ENCODE data around the gene ADD1. TPM values are rescaled to one million over a fixed set of nuclear protein-coding genes. Genes with fewer than 3 reads are reported as not detected.
A peak's percentile ranks its signal among the peaks of the same experiment; 100 is the strongest.

The ADD1 gene
- total and polyA plus RNA-seq, 4 experiments from 2014 or later = 159 to 293 (median 230) TPM

GRCh38 chr4:2824329-2824835 lies 19.3 kb upstream of the ADD1 start:
- ChIA-PET CTCF (ENCODE audit: partially characterized antibody) (no interaction called here), POLR2A (ENCODE audit: partially characterized antibody) (no interaction called here)
- no peak for DNase-seq
- Histone ChIP-seq H3K27me3 (ENCODE audit: insufficient read depth, low read length) (no peaks in the 10 kb centered on the region), H3K4me1 (ENCODE audit: insufficient read depth, low read length) (peaks cover 6% of the 10 kb centered on the region), H3K9me3 (ENCODE audit: control insufficient read depth in 1 of 2, low read length in 2 of 2) (no peaks in the 10 kb centered on the region), H3K27ac (ENCODE audit: low read depth, low read length) (no peak overlapping the region), H3K4me3 (ENCODE audit: low read length in 2 of 2) (no peak overlapping the region), H3K36me3 (ENCODE audit: insufficient read depth, low read length) (peaks cover 41% of the 10 kb centered on the region)
- Mint-ChIP-seq H3K4me3 (no peak overlapping the region), H3K4me1 (peaks cover 6 to 20% (median 14%) of the 10 kb centered on the region in 4 donors), H3K9me3 (no peaks in the 10 kb centered on the region), H3K36me3 (peaks cover 14 to 45% of the 10 kb centered on the region in 2 donors), H3K27ac (no peak overlapping the region), H3K27me3 (no peaks in the 10 kb centered on the region)
- intact Hi-C loops (cut with micrococcal nuclease) = no loop called here

GRCh38 chr4:2824836-2825381 lies 18.7 kb upstream of the ADD1 start:
- Mint-ChIP-seq H3K36me3 (peaks cover 14 to 43% of the 10 kb centered on the region in 2 donors), H3K4me3 (no peak overlapping the region), H3K4me1 (peaks cover 3 to 15% (median 9%) of the 10 kb centered on the region in 4 donors), H3K27me3 (no peaks in the 10 kb centered on the region), H3K27ac (peak overlapping the region in 1 of 7 donors; percentile 73), H3K9me3 (no peaks in the 10 kb centered on the region)
- ChIA-PET POLR2A (ENCODE audit: partially characterized antibody) (no interaction called here), CTCF (ENCODE audit: partially characterized antibody) (no interaction called here)
- no peaks in the 10 kb centered on the region for H3K9me3 ChIP-seq (ENCODE audit: control insufficient read depth in 1 of 2, low read length in 2 of 2)
- DNase-seq = no peak
- no peak overlapping the region for H3K27ac ChIP-seq (ENCODE audit: low read depth, low read length)
- H3K4me3 ChIP-seq (ENCODE audit: low read length in 2 of 2) = no peak overlapping the region
- H3K36me3 ChIP-seq (ENCODE audit: insufficient read depth, low read length) = peaks cover 41% of the 10 kb centered on the region
- no peaks in the 10 kb centered on the region for H3K27me3 ChIP-seq (ENCODE audit: insufficient read depth, low read length)
- H3K4me1 ChIP-seq (ENCODE audit: insufficient read depth, low read length) = peaks cover under 1% of the 10 kb centered on the region
- intact Hi-C loops (cut with micrococcal nuclease) = no loop called here

GRCh38 chr4:2825740-2826139 lies 17.9 kb upstream of the ADD1 start:
- intact Hi-C loops (cut with micrococcal nuclease) = no loop called here
- Mint-ChIP-seq H3K27me3 (no peaks in the 10 kb centered on the region), H3K27ac (peak overlapping the region in 2 of 7 donors; percentile 36 to 73), H3K9me3 (no peaks in the 10 kb centered on the region), H3K36me3 (peaks cover 14 to 44% of the 10 kb centered on the region in 2 donors), H3K4me3 (no peak overlapping the region), H3K4me1 (peaks cover 0 to 11% (median 5%) of the 10 kb centered on the region in 4 donors)
- CTCF ChIA-PET (ENCODE audit: partially characterized antibody) = no interaction called here
- Histone ChIP-seq H3K27ac (ENCODE audit: low read depth, low read length) (no peak overlapping the region), H3K9me3 (ENCODE audit: control insufficient read depth in 1 of 2, low read length in 2 of 2) (no peaks in the 10 kb centered on the region), H3K4me1 (ENCODE audit: insufficient read depth, low read length) (no peaks in the 10 kb centered on the region), H3K27me3 (ENCODE audit: insufficient read depth, low read length) (no peaks in the 10 kb centered on the region), H3K4me3 (ENCODE audit: low read length in 2 of 2) (no peak overlapping the region), H3K36me3 (ENCODE audit: insufficient read depth, low read length) (peaks cover 41% of the 10 kb centered on the region)
- no peak for DNase-seq
- POLR2A ChIA-PET (ENCODE audit: partially characterized antibody) = no interaction called here

DNA sequence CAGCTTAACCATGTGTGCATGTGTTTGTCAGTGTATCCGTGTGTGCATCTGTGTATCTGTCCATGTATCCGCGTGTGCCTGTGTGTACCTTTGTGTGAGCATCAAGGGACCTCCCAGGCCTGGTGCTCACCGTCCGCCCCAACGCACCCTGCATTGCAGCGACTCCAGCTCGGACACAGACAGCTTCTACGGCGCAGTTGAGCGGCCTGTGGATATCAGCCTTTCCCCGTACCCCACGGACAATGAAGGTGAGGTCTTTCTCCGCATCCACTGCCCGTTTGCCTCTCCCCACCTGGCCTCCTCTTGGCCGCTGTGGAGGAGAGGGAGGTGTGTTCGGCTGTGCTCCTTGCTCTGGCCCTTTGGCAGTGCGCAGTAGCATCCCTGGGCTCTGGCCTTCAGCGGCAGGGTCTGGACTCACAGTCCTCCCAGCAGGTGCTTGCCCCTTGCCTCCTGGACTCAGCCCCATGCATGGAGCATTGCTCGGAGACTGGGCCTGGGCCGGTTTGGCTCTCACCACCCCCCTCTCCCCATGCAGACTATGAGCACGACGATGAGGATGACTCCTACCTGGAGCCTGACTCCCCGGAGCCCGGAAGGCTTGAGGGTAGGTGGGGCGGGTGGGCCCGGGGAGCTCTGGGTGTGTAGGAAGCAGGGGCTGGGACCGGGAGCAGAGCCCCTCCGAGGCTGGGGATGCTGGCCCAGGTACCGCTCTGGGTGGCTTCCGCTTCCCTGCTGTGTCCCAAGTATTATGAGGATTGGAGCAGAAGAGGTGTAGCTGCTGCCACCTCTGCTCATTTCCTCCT lies 16.4 kb upstream of the ADD1 start:
- Mint-ChIP-seq H3K4me1 (peaks cover 0 to 11% (median 4%) of the 10 kb centered on the region in 4 donors), H3K27me3 (no peaks in the 10 kb centered on the region), H3K36me3 (peaks cover 14 to 52% of the 10 kb centered on the region in 2 donors), H3K9me3 (no peaks in the 10 kb centered on the region), H3K4me3 (no peak overlapping the region), H3K27ac (peak overlapping the region in 2 of 7 donors; percentile 29 to 60)
- Histone ChIP-seq H3K9me3 (ENCODE audit: control insufficient read depth in 1 of 2, low read length in 2 of 2) (no peaks in the 10 kb centered on the region), H3K4me1 (ENCODE audit: insufficient read depth, low read length) (no peaks in the 10 kb centered on the region), H3K36me3 (ENCODE audit: insufficient read depth, low read length) (peaks cover 46% of the 10 kb centered on the region), H3K27ac (ENCODE audit: low read depth, low read length) (no peak overlapping the region), H3K4me3 (ENCODE audit: low read length in 2 of 2) (no peak overlapping the region), H3K27me3 (ENCODE audit: insufficient read depth, low read length) (no peaks in the 10 kb centered on the region)
- ChIA-PET CTCF (ENCODE audit: partially characterized antibody) (no interaction called here), POLR2A (ENCODE audit: partially characterized antibody) (no interaction called here)
- intact Hi-C loops (cut with micrococcal nuclease) = no loop called here
- no peak for DNase-seq

- H3K4me1 Mint-ChIP-seq = peaks cover 0 to 11% (median 4%) of the 10 kb centered on the region in 4 donors
- DNase-seq = no peak
- H3K27me3 ChIP-seq (ENCODE audit: insufficient read depth, low read length) = no peaks in the 10 kb centered on the region
- ChIA-PET CTCF (ENCODE audit: partially characterized antibody) (no interaction called here), POLR2A (ENCODE audit: partially characterized antibody) (interaction anchor here (1.0 kb wide), 1 partner anchor 16 kb away, joined by 3 read pairs; the partner anchor contains the start of gene ADD1)
- H3K4me1 ChIP-seq (ENCODE audit: insufficient read depth, low read length) = no peaks in the 10 kb centered on the region
- H3K36me3 Mint-ChIP-seq = peaks cover 11 to 57% of the 10 kb centered on the region in 2 donors
- no peak overlapping the region for H3K4me3 Mint-ChIP-seq
- H3K9me3 Mint-ChIP-seq = no peaks in the 10 kb centered on the region
- H3K27ac ChIP-seq (ENCODE audit: low read depth, low read length) = no peak overlapping the region
- H3K27ac Mint-ChIP-seq = peak overlapping the region in 2 of 7 donors; percentile 29 to 70
- peaks cover 45% of the 10 kb centered on the region for H3K36me3 ChIP-seq (ENCODE audit: insufficient read depth, low read length)
- H3K4me3 ChIP-seq (ENCODE audit: low read length in 2 of 2) = no peak overlapping the region
- intact Hi-C loops (cut with micrococcal nuclease) = no loop called here
- H3K9me3 ChIP-seq (ENCODE audit: control insufficient read depth in 1 of 2, low read length in 2 of 2) = no peaks in the 10 kb centered on the region
- no peaks in the 10 kb centered on the region for H3K27me3 Mint-ChIP-seq
Measured at GRCh38 chr4:2827874-2828751, 15.5 kb upstream of the ADD1 start.

DNA sequence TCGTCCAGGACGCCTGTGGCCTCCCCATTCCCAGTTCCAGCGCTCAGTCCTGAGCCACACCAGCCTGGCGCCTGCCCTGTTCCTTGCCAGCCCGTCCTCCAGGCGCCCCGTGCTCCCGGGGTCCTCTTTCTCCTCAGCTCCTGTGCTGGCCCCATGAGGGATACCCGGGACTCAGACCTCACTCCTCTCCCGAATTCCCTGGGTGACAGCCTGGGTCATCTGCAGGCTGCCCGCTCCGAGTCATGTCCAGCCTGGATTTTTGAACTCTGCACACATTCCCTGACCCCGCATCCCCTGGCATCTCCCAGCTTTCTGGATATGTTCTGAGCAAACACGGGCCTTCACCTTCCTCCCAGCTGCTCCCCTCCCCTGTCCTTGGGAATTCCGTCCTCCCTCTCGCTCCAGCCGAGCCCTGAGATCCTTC lies 14.9 kb upstream of the ADD1 start:
- Histone ChIP-seq H3K27me3 (ENCODE audit: insufficient read depth, low read length) (no peaks in the 10 kb centered on the region), H3K4me1 (ENCODE audit: insufficient read depth, low read length) (no peaks in the 10 kb centered on the region), H3K27ac (ENCODE audit: low read depth, low read length) (no peak overlapping the region), H3K36me3 (ENCODE audit: insufficient read depth, low read length) (peaks cover 40% of the 10 kb centered on the region), H3K9me3 (ENCODE audit: control insufficient read depth in 1 of 2, low read length in 2 of 2) (no peaks in the 10 kb centered on the region), H3K4me3 (ENCODE audit: low read length in 2 of 2) (no peak overlapping the region)
- ChIA-PET POLR2A (ENCODE audit: partially characterized antibody) (interaction anchor here (1.0 kb wide), 1 partner anchor 15 kb away, joined by 3 read pairs; the partner anchor contains the start of gene ADD1), CTCF (ENCODE audit: partially characterized antibody) (no interaction called here)
- Mint-ChIP-seq H3K4me3 (peak overlapping the region in 1 of 8 donors; percentile 67), H3K36me3 (peaks cover 11 to 57% of the 10 kb centered on the region in 2 donors), H3K9me3 (no peaks in the 10 kb centered on the region), H3K27ac (peak overlapping the region in 3 of 7 donors; percentile 25 to 61 (median 56)), H3K4me1 (peaks cover 0 to 11% (median 4%) of the 10 kb centered on the region in 4 donors), H3K27me3 (no peaks in the 10 kb centered on the region)
- intact Hi-C loops (cut with micrococcal nuclease) = no loop called here
- no peak for DNase-seq
